GM12892 (cell line): Measurements from ENCODE around the gene CLSTN2.

ENCODE experiments used
- DNase-seq: peaks from one replicate; pipeline ENCODE4 v3.0.0; 2011; ENCODE audit not compliant: insufficient read length
- FAIRE-seq: peaks from 2 replicates; lab custom pipeline; 2011; peaks lifted over from hg19 to GRCh38; lab: Jason Lieb, UNC
- POLR2A ChIP-seq: IDR thresholded peaks from 2 replicates; pipeline ENCODE4 v1.6.1; 2011; ENCODE audit warnings: low read depth, low read length, control low read depth
- POLR2AphosphoS5 ChIP-seq: IDR thresholded peaks from 2 replicates; pipeline ENCODE4 v1.6.1; 2011; ENCODE audit warnings: low read depth, low read length, control low read depth
- TAF1 ChIP-seq: IDR thresholded peaks from 2 replicates; pipeline ENCODE4 v1.6.1; 2011; ENCODE audit warnings: low read depth, mild to moderate bottlenecking, control low read depth, low read length, borderline replicate concordance

Gene CLSTN2

GRCh38 chr3:140378571-140379340 is 443.8 kb downstream of the CLSTN2 start:
- DNase-seq (no peak), FAIRE-seq (no peak)
- TF ChIP-seq TAF1 = no peak
- no peak for TF ChIP-seq POLR2AphosphoS5
- no peak for TF ChIP-seq POLR2A

DNA sequence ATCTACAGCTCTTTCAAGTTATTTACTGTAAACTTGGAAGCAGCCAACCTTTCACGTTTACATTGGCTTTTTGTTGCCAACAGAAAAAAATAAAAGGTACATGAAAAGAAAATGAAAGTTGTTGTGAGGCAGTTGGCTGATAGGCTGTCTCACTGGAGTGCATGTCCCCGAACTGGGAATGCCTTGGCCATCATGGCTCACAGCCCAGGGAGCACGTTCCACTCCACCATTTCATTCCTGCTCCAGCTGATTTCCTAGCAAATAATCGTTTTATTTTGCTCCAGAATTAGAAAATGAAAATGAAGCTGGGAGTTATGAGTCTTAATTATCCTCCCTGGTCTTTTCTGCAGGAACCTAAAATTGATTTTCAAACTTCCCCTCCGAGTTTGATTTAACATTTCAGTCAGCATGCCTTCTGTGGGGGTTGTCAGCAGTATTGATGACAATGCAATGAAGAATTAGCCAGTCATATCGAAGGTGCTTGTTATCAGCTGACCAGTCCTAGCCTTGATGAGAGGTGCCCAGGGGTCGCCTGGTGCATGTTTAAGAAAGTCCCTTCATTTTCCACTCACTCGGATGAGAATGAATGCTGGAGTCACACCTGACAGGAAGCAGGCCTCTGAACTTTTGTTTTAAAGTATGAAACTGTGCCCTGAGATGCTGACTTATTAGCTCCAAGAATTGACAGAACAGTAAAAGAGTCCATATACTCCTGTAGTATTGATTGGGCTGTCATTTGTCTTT is 449.2 kb downstream of the CLSTN2 start:
- TF ChIP-seq POLR2AphosphoS5 = no peak
- no peak for TF ChIP-seq TAF1
- no peak for TF ChIP-seq POLR2A
- no peak for FAIRE-seq
- no peak for DNase-seq

DNA sequence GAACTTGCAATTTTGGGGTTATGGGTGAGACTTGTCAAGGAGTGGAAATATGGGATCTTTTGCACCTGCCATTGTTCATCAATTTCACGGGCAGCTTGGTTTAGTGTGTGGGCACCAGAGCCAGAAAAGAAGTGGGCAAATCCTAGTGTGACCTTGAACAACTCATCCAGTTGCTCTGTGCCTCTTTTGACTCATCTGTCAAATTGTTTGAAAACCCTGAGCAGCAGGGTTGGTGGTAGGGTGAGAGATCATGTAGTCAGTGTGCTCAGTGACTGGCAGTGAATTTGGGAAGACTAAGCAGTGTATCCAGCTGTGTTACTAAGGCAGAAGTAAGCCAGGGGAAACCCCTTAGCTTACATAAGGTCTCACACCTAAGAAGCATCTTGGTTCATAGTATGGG is 449.9 kb downstream of the CLSTN2 start:
- DNase-seq (no peak), FAIRE-seq (no peak)
- no peak for TF ChIP-seq POLR2A
- no peak for TF ChIP-seq TAF1
- no peak for TF ChIP-seq POLR2AphosphoS5

DNA sequence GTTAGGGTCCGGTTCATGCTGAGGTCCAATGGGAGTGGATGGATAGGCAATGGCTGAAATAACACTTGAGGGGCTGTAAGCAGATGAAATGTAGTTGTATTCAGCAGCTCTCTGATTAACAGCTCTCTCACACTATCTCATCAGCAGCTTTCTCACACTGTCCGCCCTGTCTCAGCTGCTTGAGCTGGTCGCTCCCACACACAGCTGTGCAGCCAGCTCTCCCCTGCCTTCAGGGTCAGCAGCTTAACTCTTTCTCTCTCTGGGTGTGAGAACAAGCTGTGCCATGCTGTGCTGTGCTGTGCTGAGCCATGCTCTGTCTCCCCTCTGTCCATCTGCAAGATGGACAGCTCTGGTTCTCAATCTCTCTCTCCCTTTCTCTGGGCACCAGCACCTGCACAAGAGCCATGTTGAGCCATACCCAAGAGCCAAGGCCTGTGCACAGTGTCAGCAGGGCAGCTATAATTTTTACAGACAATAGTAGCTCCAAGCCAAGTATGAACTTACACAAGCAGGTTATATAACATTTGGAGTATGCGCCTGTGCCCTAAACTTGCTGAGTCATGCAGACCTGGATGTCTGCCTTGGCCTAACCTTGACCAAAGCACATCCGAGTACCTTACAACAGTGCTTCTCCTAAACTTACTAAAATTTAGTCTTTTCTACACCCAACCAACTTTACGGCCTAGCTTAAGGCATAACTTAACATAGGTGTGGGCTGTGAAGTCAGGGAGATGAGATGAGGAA is 451.5 kb downstream of the CLSTN2 start:
- no peak for DNase-seq
- no peak for FAIRE-seq
- TF ChIP-seq POLR2A = no peak
- no peak for TF ChIP-seq TAF1
- TF ChIP-seq POLR2AphosphoS5 = no peak

GRCh38 chr3:140387244-140387643 is 452.3 kb downstream of the CLSTN2 start:
- no peak for FAIRE-seq
- TF ChIP-seq POLR2A (no peak), POLR2AphosphoS5 (no peak), TAF1 (no peak)

GRCh38 chr3:140388202-140388922 is 453.4 kb downstream of the CLSTN2 start:
- FAIRE-seq (no peak), DNase-seq (no peak)
- no peak for TF ChIP-seq POLR2AphosphoS5
- TF ChIP-seq POLR2A = no peak
- no peak for TF ChIP-seq TAF1

More at GRCh38 chr3:140387244-140387643, 452.3 kb downstream of the CLSTN2 start:
- DNase-seq = no peak

DNA sequence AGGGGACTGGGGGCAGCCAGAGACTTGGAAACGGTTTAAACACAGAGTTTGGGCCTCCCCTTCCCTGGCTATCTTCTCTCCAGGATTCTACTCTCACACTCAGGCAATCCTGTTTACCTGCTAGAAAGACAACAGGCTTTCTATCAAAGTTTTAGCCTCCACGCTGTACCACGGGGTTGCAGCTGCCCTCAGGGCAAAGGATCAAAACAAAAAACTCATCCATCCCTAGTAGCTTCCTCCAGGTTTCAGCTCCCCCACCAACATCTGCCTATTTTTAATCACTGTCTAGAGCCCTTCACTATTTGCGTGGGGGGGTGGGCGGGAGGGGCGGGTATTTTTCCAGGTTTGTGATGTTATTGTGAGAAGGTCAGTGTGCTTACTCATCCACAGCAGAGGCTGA is 456.1 kb downstream of the CLSTN2 start:
- TF ChIP-seq TAF1 (no peak), POLR2AphosphoS5 (no peak), POLR2A (no peak)
- DNase-seq (no peak), FAIRE-seq (no peak)

GRCh38 chr3:140394488-140395133 is 459.6 kb downstream of the CLSTN2 start:
- DNase-seq (no peak), FAIRE-seq (no peak)
- TF ChIP-seq POLR2AphosphoS5 (no peak), TAF1 (no peak), POLR2A (no peak)

GRCh38 chr3:140395134-140396075 is 460.4 kb downstream of the CLSTN2 start:
- no peak for DNase-seq
- TF ChIP-seq POLR2AphosphoS5 (no peak), TAF1 (no peak), POLR2A (no peak)
- no peak for FAIRE-seq
